Measurements from ENCODE around the gene PTF1A. TPM values are rescaled to one million over a fixed set of nuclear protein-coding genes. Genes with fewer than 3 reads are reported as not detected.

The PTF1A gene
- total and polyA plus RNA-seq, 4 donors: not detected

GRCh38 chr10:23217471-23217870 lies 25.4 kb downstream of the PTF1A start:
- Histone ChIP-seq H3K27ac (ENCODE audit: low read depth in 1 of 2, low read length in 2 of 2) (no peak overlapping the region), H3K4me3 (ENCODE audit: low read depth in 1 of 3, low read length in 3 of 3) (no peak overlapping the region), H3K36me3 (ENCODE audit: control insufficient read depth in 4 of 4, insufficient read depth in 3 of 4, low read depth in 1 of 4, low read length in 3 of 4) (no peaks in the 10 kb centered on the region), H3K9ac (ENCODE audit: low read depth in 1 of 2, low read length in 2 of 2) (no peak overlapping the region), H3K27me3 (ENCODE audit: control insufficient read depth in 4 of 4, insufficient read depth in 4 of 4, low read length in 3 of 4) (peaks cover 0 to 2% (median 0%) of the 10 kb centered on the region in 4 donors), H3K4me1 (ENCODE audit: control insufficient read depth in 4 of 4, insufficient read depth in 4 of 4, low read length in 3 of 4) (no peaks in the 10 kb centered on the region), H3K9me3 (ENCODE audit: control insufficient read depth in 4 of 4, low read length in 3 of 4) (no peaks in the 10 kb centered on the region)
- WGBS: 85% methylated on average over 1 of the region's 1 CpG
- DNase-seq (ENCODE audit: low spot score): no peak
- no peak for TF ChIP-seq YY1 (IDR thresholded peaks at IDR 0.05)
- TF ChIP-seq HNF4A (conservative IDR thresholded peaks at IDR 0.05): no peak
- TF ChIP-seq TAF1 (conservative IDR thresholded peaks at IDR 0.05): no peak
- no peak for TF ChIP-seq ZBTB33 (IDR thresholded peaks at IDR 0.05)
- TF ChIP-seq MAX (IDR thresholded peaks at IDR 0.05): no peak
- TF ChIP-seq RAD21 (IDR thresholded peaks at IDR 0.05): no peak
- TF ChIP-seq FOXA2 (IDR thresholded peaks at IDR 0.05): no peak
- no peak for TF ChIP-seq HNF4G (IDR thresholded peaks at IDR 0.05)
- no peak for TF ChIP-seq GABPA (IDR thresholded peaks at IDR 0.05 in 1 of 2, conservative IDR thresholded peaks at IDR 0.05 in 1 of 2)
- no peak for TF ChIP-seq REST (IDR thresholded peaks at IDR 0.05)
- no peak for TF ChIP-seq CTCF (IDR thresholded peaks at IDR 0.05; ENCODE audit: low read depth, low read length, missing input control)
- no peak for TF ChIP-seq JUND (IDR thresholded peaks at IDR 0.05)
- TF ChIP-seq RXRA (IDR thresholded peaks at IDR 0.05): no peak
- TF ChIP-seq FOXA1 (IDR thresholded peaks at IDR 0.05): no peak

GRCh38 chr10:23230582-23230981 lies 38.5 kb downstream of the PTF1A start:
- Histone ChIP-seq H3K9me3 (ENCODE audit: control insufficient read depth in 4 of 4, low read length in 3 of 4) (no peaks in the 10 kb centered on the region), H3K4me1 (ENCODE audit: control insufficient read depth in 4 of 4, insufficient read depth in 4 of 4, low read length in 3 of 4) (no peaks in the 10 kb centered on the region), H3K9ac (ENCODE audit: low read depth in 1 of 2, low read length in 2 of 2) (no peak overlapping the region), H3K27ac (ENCODE audit: low read depth in 1 of 2, low read length in 2 of 2) (no peak overlapping the region), H3K36me3 (ENCODE audit: control insufficient read depth in 4 of 4, insufficient read depth in 3 of 4, low read depth in 1 of 4, low read length in 3 of 4) (no peaks in the 10 kb centered on the region), H3K27me3 (ENCODE audit: control insufficient read depth in 4 of 4, insufficient read depth in 4 of 4, low read length in 3 of 4) (no peaks in the 10 kb centered on the region), H3K4me3 (ENCODE audit: low read depth in 1 of 3, low read length in 3 of 3) (no peak overlapping the region)
- 79% methylated on average over 1 of the region's 1 CpG for WGBS
- TF ChIP-seq GABPA (IDR thresholded peaks at IDR 0.05 in 1 of 2, conservative IDR thresholded peaks at IDR 0.05 in 1 of 2): no peak
- TF ChIP-seq EGR1 (IDR thresholded peaks at IDR 0.05; ENCODE audit: low read depth in 2 of 2): no peak
- TF ChIP-seq FOXA2 (IDR thresholded peaks at IDR 0.05): no peak
- no peak for TF ChIP-seq CTCF (IDR thresholded peaks at IDR 0.05; ENCODE audit: low read depth, low read length, missing input control)
- TF ChIP-seq RAD21 (IDR thresholded peaks at IDR 0.05): no peak
- TF ChIP-seq MAX (IDR thresholded peaks at IDR 0.05): no peak
- TF ChIP-seq FOXA1 (IDR thresholded peaks at IDR 0.05): no peak
- no peak for TF ChIP-seq REST (IDR thresholded peaks at IDR 0.05)
- TF ChIP-seq ATF3 (IDR thresholded peaks at IDR 0.05): no peak
- no peak for TF ChIP-seq HNF4A (conservative IDR thresholded peaks at IDR 0.05)
- no peak for TF ChIP-seq SP1 (IDR thresholded peaks at IDR 0.05)
- no peak for DNase-seq (ENCODE audit: low spot score)
